Naive thymus-derived CD4-positive, alpha-beta T cell (primary cell): ENCODE data around the gene TSPAN9. TPM values are rescaled to one million over a fixed set of nuclear protein-coding genes. Genes with fewer than 3 reads are reported as not detected.

Experiments
- ATAC-seq: fragments of 150-1000 bp; cut with Tn5 transposase; 2 replicates; pipeline ENCODE4 v1.10.0; 2021; ENCODE audit warnings: mild to moderate bottlenecking, moderate library complexity
- CTCF ChIA-PET: fragments of 350-600 bp; sonication (Branson Sonifier 250); formaldehyde crosslinking; loops from one replicate; lab custom pipeline; 2021; ENCODE audit warnings: antibody characterized with exemption; lab: Charles Lee
- POLR2A ChIA-PET: fragments of 350-600 bp; sonication (Branson Sonifier 250); formaldehyde crosslinking; loops from one replicate; lab custom pipeline; 2021; ENCODE audit warnings: antibody characterized with exemption, inconsistent platforms; lab: Charles Lee
- DNase-seq, 9 donors: peaks; one replicate each; pipeline versions ENCODE4 v3.0.0 to v3.0.0-alpha.2; 2020 to 2022; ENCODE audit warnings: mixed read lengths in 1 of 9
- H3K27ac ChIP-seq: one replicate; pipeline ENCODE4 v1.7.0; 2013; ENCODE audit warnings: mild to moderate bottlenecking, low read depth, low read length, moderate library complexity
- H3K27me3 ChIP-seq, 2 donors: one replicate each; pipeline ENCODE4 v1.7.0; 2013; ENCODE audit warnings: low read length in 2 of 2, mild to moderate bottlenecking in 2 of 2, moderate library complexity in 2 of 2; ENCODE audit not compliant: control insufficient read depth in 2 of 2, insufficient read depth in 2 of 2
- H3K36me3 ChIP-seq, 3 experiments: 1 replicate in 2 of 3; 2 replicates in 1 of 3; pipeline ENCODE4 v1.7.0; 2013; ENCODE audit warnings: low read length in 3 of 3, mild to moderate bottlenecking in 3 of 3, moderate library complexity in 1 of 3; ENCODE audit not compliant: insufficient read depth in 3 of 3, control insufficient read depth in 2 of 3
- H3K4me1 ChIP-seq, 2 donors: one replicate each; pipeline ENCODE4 v1.7.0; 2013; ENCODE audit warnings: low read length in 2 of 2, mild to moderate bottlenecking in 2 of 2, moderate library complexity in 1 of 2; ENCODE audit not compliant: control insufficient read depth in 2 of 2, insufficient read depth in 2 of 2
- H3K4me3 ChIP-seq: 2 replicates; pipeline ENCODE4 v1.7.0; 2013; ENCODE audit warnings: mild to moderate bottlenecking, low read length
- H3K9me3 ChIP-seq, 3 experiments: 1 replicate in 2 of 3; 2 replicates in 1 of 3; pipeline ENCODE4 v1.7.0; 2013; ENCODE audit warnings: low read length in 3 of 3; ENCODE audit not compliant: control insufficient read depth in 2 of 3
- H3K27ac Mint-ChIP-seq, 9 donors: one replicate each; pipeline ENCODE4 v1.8.0; 2020 to 2022; ENCODE audit warnings: mixed read lengths in 9 of 9, mild to moderate bottlenecking in 8 of 9, moderate library complexity in 5 of 9, inconsistent platforms in 2 of 9
- H3K27me3 Mint-ChIP-seq, 5 donors: one replicate each; pipeline ENCODE4 v1.8.0; 2021 to 2022; ENCODE audit warnings: mixed read lengths in 5 of 5, mild to moderate bottlenecking in 1 of 5
- H3K36me3 Mint-ChIP-seq, 5 donors: one replicate each; pipeline ENCODE4 v1.8.0; 2020 to 2022; ENCODE audit warnings: mixed read lengths in 5 of 5, mild to moderate bottlenecking in 3 of 5, inconsistent platforms in 1 of 5
- H3K4me1 Mint-ChIP-seq, 7 donors: one replicate each; pipeline ENCODE4 v1.8.0; 2020 to 2022; ENCODE audit warnings: mixed read lengths in 7 of 7, mild to moderate bottlenecking in 3 of 7, inconsistent platforms in 1 of 7
- H3K4me3 Mint-ChIP-seq, 10 donors: one replicate each; pipeline ENCODE4 v1.8.0; 2020 to 2022; ENCODE audit warnings: mild to moderate bottlenecking in 10 of 10, mixed read lengths in 10 of 10, moderate library complexity in 6 of 10, inconsistent platforms in 2 of 10
- H3K9me3 Mint-ChIP-seq, 11 donors: one replicate each; pipeline ENCODE4 v1.8.0; 2020 to 2022; ENCODE audit warnings: mixed read lengths in 11 of 11, mild to moderate bottlenecking in 4 of 11, inconsistent platforms in 1 of 11, moderate library complexity in 1 of 11
- intact Hi-C, 2 donors: fragments of 100-400 bp; cut with micrococcal nuclease; formaldehyde crosslinking; loops; one replicate each; pipeline ENCODE4 v1.15.1; 2023
- polyA plus RNA-seq, 2 donors: library from polyadenylated mRNA; unstranded; fragments of 300-500 nt; fragmentation: Illumina TruSeq; gene quantifications; one replicate each; pipeline ENCODE4 v1.2.3, GENCODE V29; 2021
- total RNA-seq, 6 experiments: library from RNA in 5 of 6; stranded (reverse) in 5 of 6; gene quantifications; 1 replicate in 5 of 6; 2 replicates in 1 of 6; pipeline ENCODE4 v1.2.3 and lab custom pipeline; 2021 to 2026

The TSPAN9 gene
- total and polyA plus RNA-seq, 7 experiments from 2014 or later, result 0.20 to 1.8 (median 1.1) TPM; not detected in 1

- Mint-ChIP-seq H3K27ac (no peak overlapping the region), H3K4me1 (peaks cover 0 to 7% (median 0%) of the 10 kb centered on the region in 7 donors), H3K36me3 (no peaks in the 10 kb centered on the region), H3K27me3 (peaks cover 0 to 3% (median 0%) of the 10 kb centered on the region in 5 donors), H3K9me3 (peaks cover 0 to 3% (median 0%) of the 10 kb centered on the region in 11 donors), H3K4me3 (no peak overlapping the region)
- DNase-seq, result no peak
- no peaks in the 10 kb centered on the region for H3K27me3 ChIP-seq
- ChIA-PET CTCF (no interaction called here), POLR2A (no interaction called here)
- H3K9me3 ChIP-seq, result no peaks in the 10 kb centered on the region
- intact Hi-C loops, result no loop called here
- no peaks in the 10 kb centered on the region for H3K4me1 ChIP-seq
- H3K4me3 ChIP-seq, result no peak overlapping the region
- no peaks in the 10 kb centered on the region for H3K36me3 ChIP-seq
- no peak for ATAC-seq
- no peak overlapping the region for H3K27ac ChIP-seq
Observed at GRCh38 chr12:3087758-3088650, 10.8 kb downstream of the TSPAN9 start.

DNA sequence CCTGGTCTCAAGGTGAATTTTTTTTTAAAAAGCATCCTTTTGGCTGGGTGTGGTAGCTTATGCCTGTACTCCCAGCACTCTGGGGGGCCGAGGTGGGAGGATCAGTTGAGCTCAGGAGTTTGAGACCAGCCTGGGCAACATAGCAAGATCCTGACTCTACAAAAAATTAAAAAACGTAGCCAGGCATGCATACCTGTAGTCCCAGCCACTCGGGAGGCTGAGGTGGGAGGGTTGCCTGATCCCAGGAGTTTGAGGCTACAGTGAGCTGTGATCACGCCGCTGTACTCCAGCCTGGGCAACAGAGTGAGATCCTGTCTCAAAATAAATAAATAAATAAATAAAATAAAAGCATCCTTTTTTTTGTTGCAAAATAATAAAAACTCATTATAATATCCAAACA lies 12.4 kb downstream of the TSPAN9 start:
- ChIA-PET POLR2A (no interaction called here), CTCF (no interaction called here)
- H3K4me1 Mint-ChIP-seq, result peaks cover 0 to 4% (median 0%) of the 10 kb centered on the region in 7 donors

GRCh38 chr12:3090240-3091037 lies 13.3 kb downstream of the TSPAN9 start:
- DNase-seq, result no peak
- Mint-ChIP-seq H3K27me3 (peaks cover 0 to 3% (median 0%) of the 10 kb centered on the region in 5 donors), H3K27ac (no peak overlapping the region), H3K4me1 (peaks cover 0 to 4% (median 0%) of the 10 kb centered on the region in 7 donors), H3K9me3 (no peaks in the 10 kb centered on the region), H3K36me3 (no peaks in the 10 kb centered on the region), H3K4me3 (no peak overlapping the region)
- ATAC-seq, result no peak
- no peaks in the 10 kb centered on the region for H3K36me3 ChIP-seq
- POLR2A ChIA-PET, result no interaction called here
- H3K27ac ChIP-seq, result no peak overlapping the region
- intact Hi-C loops, result no loop called here
- CTCF ChIA-PET, result no interaction called here
- no peaks in the 10 kb centered on the region for H3K4me1 ChIP-seq
- H3K4me3 ChIP-seq, result no peak overlapping the region
- no peaks in the 10 kb centered on the region for H3K9me3 ChIP-seq
- no peaks in the 10 kb centered on the region for H3K27me3 ChIP-seq

More for the DNA sequence above, 12.4 kb downstream of the TSPAN9 start:
- Histone ChIP-seq H3K27ac (no peak overlapping the region), H3K9me3 (no peaks in the 10 kb centered on the region), H3K4me3 (no peak overlapping the region), H3K27me3 (no peaks in the 10 kb centered on the region), H3K36me3 (no peaks in the 10 kb centered on the region), H3K4me1 (no peaks in the 10 kb centered on the region)
- Mint-ChIP-seq H3K4me3 (no peak overlapping the region), H3K27ac (no peak overlapping the region), H3K36me3 (no peaks in the 10 kb centered on the region), H3K27me3 (peaks cover 0 to 3% (median 0%) of the 10 kb centered on the region in 5 donors), H3K9me3 (no peaks in the 10 kb centered on the region)
- DNase-seq (no peak), ATAC-seq (no peak)
- intact Hi-C loops, result no loop called here

DNA sequence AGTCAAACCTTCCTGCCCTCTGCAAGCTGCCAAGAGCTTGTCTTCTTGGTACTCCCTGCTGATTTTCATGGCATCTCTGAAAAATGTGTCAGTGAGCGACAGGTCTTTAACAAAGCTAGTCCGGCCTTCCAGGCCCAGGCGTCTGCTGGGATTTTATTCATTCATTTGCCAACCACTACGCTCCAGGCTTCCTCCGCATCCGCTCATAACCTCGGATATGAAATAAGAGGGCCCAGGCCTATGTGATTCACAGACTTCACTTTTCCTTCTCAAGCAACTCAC lies 13.8 kb downstream of the TSPAN9 start:
- Mint-ChIP-seq H3K4me3 (no peak overlapping the region), H3K27me3 (peaks cover 0 to 3% (median 0%) of the 10 kb centered on the region in 5 donors), H3K4me1 (peaks cover 0 to 4% (median 0%) of the 10 kb centered on the region in 7 donors), H3K36me3 (peaks cover 0 to under 1% (median 0%) of the 10 kb centered on the region in 5 donors), H3K9me3 (peaks cover 0 to under 1% (median 0%) of the 10 kb centered on the region in 11 donors), H3K27ac (no peak overlapping the region)
- DNase-seq (no peak), ATAC-seq (no peak)
- no peaks in the 10 kb centered on the region for H3K9me3 ChIP-seq
- POLR2A ChIA-PET, result no interaction called here
- H3K4me1 ChIP-seq, result no peaks in the 10 kb centered on the region
- H3K4me3 ChIP-seq, result no peak overlapping the region
- H3K27ac ChIP-seq, result no peak overlapping the region
- H3K27me3 ChIP-seq, result no peaks in the 10 kb centered on the region
- intact Hi-C loops, result no loop called here
- CTCF ChIA-PET, result no interaction called here
- no peaks in the 10 kb centered on the region for H3K36me3 ChIP-seq

DNA sequence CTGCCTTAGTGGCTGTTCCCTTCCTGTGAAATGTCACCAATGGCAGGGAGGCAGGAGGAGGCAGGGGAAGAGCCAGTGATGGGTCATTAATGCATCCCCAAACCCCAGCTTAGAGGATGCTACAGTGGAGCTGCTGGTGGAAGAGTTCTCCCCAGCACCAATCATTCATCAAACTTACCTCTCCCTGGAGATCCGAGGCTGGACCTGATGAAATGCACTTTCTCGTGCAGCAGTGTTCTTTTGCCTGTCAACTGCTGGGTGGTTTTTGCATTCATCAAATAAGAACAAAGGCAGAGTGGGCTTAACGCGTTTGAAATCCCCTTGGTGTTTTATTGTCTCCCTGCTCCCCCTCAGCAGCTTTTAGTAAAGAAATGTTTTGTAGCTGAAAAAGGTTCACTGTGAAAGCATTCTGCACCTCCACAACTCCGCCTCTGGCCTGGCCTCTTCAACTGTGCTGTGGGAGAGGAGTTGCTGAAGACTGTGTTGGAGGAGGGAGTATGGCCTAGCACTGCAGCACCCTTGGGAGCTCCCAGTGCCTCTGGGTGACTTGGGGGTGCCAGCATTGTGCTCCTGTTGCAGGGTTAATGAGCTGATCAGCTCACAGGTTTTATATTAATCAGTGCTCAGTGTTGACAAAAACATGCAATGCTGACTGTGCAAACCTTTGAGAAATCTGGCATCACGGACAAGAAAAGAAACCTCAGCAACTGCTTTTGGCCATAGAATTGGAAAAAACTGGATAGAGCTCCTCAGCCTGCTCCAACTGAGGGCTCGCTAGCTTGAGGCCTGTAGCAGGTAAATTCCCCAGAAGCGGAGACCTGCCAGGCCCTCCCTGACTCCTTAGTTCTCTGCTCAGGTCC lies 14.4 kb downstream of the TSPAN9 start:
- no peak for ATAC-seq

DNA sequence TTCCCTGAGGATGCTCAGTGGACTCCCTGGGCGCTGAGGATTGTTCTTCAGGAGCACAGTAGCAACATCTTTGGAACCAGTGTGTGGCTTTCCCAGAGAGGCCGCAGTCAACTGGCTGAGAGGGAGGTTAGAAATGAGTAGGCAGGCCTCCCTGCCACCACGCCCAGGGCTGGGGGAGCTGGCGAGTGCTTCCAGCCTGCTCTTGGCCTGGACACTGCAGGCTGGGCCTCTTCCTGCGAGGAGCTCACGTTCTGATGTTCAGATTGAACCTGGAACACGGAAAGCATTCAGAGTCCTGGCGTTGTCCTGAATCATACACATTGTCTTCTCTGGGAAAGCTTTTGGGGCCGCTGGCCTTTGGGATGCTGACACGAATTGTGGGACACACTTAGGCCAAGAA lies 15.6 kb downstream of the TSPAN9 start:
- Mint-ChIP-seq H3K27ac (no peak overlapping the region), H3K9me3 (peaks cover 0 to 17% (median 4%) of the 10 kb centered on the region in 11 donors), H3K27me3 (peaks cover 0 to 4% (median 0%) of the 10 kb centered on the region in 5 donors), H3K36me3 (peaks cover under 1 to 5% (median 1%) of the 10 kb centered on the region in 5 donors), H3K4me3 (no peak overlapping the region), H3K4me1 (peaks cover 0 to 12% (median 9%) of the 10 kb centered on the region in 7 donors)
- intact Hi-C loops, result no loop called here
- no peaks in the 10 kb centered on the region for H3K36me3 ChIP-seq
- no peak for DNase-seq
- no peak overlapping the region for H3K27ac ChIP-seq
- no peak overlapping the region for H3K4me3 ChIP-seq
- H3K9me3 ChIP-seq, result no peaks in the 10 kb centered on the region
- H3K27me3 ChIP-seq, result no peaks in the 10 kb centered on the region
- no peaks in the 10 kb centered on the region for H3K4me1 ChIP-seq
- POLR2A ChIA-PET, result no interaction called here
- no peak for ATAC-seq
- CTCF ChIA-PET, result no interaction called here

More for the DNA sequence above, 14.4 kb downstream of the TSPAN9 start:
- no peak overlapping the region for H3K4me3 Mint-ChIP-seq
- H3K9me3 ChIP-seq, result no peaks in the 10 kb centered on the region
- H3K27ac ChIP-seq, result no peak overlapping the region
- intact Hi-C loops, result no loop called here
- peaks cover 0 to 7% (median 4%) of the 10 kb centered on the region in 11 donors for H3K9me3 Mint-ChIP-seq
- peaks cover 0 to 3% (median 0%) of the 10 kb centered on the region in 5 donors for H3K27me3 Mint-ChIP-seq
- ChIA-PET POLR2A (no interaction called here), CTCF (no interaction called here)
- no peaks in the 10 kb centered on the region for H3K4me1 ChIP-seq
- H3K36me3 Mint-ChIP-seq, result peaks cover 0 to 5% (median 0%) of the 10 kb centered on the region in 5 donors
- H3K4me1 Mint-ChIP-seq, result peaks cover 0 to 4% (median 0%) of the 10 kb centered on the region in 7 donors
- no peaks in the 10 kb centered on the region for H3K27me3 ChIP-seq
- no peaks in the 10 kb centered on the region for H3K36me3 ChIP-seq
- no peak overlapping the region for H3K27ac Mint-ChIP-seq
- H3K4me3 ChIP-seq, result no peak overlapping the region
- DNase-seq, result no peak
